Ecto neural progenitor cell (in vitro differentiated cells): ENCODE data around the gene PRKN.

Source experiments
- DNase-seq: peaks from one replicate; pipeline ENCODE4 v3.0.0-alpha.2; 2018; ENCODE audit warnings: low spot score

The PRKN gene

GRCh38 chr6:162124710-162125435 is 602.7 kb downstream of the PRKN start:
- no peak for DNase-seq

- no peak for DNase-seq
Observed at GRCh38 chr6:162123797-162124196, 603.8 kb downstream of the PRKN start.

DNA sequence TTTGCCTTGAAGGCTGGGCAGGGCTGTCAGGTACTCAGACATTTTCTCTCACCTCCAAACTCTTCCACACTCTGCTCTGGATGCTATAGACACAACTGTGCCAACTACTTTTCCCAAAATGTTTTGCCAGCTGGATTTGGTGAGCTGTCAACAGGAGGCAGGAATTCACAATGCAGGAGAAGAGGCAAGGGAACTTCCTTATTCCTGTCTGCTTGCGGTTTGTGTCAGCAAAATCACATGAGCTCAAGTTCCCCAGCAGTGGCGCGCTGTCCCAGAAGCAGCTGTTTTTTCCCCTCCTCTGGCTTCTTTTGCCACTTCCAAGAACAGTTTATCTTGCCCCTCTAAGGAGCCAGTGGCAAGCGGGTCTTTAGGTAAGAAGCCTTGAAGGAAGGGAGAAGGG is 608.2 kb downstream of the PRKN start:
- DNase-seq: no peak

GRCh38 chr6:162118706-162119105 is 608.9 kb downstream of the PRKN start:
- no peak for DNase-seq

DNA sequence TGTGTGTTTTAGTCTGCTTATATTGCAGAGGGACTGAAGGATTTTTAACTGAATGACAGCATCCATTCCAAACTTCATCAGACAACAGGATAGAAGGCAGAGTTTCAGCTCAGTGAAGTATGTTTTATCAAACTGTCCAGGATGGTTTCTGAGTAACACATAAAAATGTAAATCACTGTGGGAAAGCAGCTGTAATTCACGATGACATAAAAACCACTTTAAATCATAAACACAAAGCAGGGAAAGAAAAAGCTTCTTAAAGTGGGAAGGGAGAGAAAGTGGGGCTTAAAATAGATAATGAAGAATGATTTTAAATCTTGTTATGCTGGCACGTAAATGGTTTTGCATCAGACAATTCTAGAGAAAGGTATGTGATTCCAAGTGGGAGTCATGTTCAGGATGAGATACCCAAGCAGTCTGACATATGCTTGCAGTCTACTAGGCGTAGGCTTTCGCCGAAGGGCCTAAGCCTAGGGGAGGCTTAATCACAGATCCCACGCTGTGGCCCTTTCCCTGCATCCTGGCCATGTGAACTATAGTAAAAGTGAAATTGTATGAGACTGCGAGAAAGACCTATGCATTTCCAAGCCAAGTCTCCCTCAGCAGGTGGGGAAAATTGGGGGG is 610.6 kb downstream of the PRKN start:
- no peak for DNase-seq

DNA sequence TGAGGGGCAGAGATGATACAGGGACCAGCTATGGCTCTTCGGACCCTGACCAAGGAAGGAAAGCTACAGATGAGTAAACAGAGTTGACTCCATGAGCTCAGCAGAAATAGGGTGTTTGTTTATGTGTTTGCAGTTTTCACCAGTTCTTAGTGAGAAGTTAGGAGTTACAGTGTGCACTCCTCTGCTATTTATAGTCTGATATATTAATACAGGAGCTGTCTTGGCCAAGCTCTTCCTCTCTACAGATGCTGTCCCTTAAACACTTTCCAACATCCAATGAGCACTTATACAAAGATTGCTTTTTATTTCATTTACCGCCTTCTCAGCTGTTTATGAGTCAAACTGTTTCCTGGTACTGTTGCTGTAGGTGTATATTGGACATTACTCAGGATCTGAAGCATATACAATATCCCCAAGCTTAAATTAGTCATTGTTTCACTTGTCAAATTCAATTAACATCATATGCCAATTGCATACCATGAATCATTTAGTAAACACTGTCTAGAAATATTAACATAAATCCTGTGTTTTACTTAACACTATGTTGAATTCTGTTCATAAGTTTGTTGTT is 618.0 kb downstream of the PRKN start:
- DNase-seq: no peak

GRCh38 chr6:162108041-162108440 is 619.5 kb downstream of the PRKN start:
- no peak for DNase-seq

DNA sequence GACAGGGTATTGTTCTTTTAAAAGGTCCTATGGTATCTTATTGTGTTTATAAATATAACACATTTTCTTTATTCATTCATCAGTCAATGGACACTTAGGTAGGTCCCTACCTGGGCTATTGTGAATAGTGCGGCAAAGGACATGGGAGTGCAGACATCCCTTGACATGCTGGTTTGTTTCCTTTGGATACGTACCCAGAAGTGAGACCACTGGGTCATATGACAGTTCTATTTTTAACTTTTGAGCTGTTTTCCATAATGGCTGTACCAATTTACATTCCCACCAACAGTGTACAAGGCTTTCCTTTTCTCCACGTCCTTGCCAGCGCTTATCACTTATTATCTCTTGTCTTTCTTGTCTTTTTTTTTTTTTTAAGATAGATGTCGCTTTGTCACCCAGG is 627.5 kb downstream of the PRKN start:
- DNase-seq: no peak

GRCh38 chr6:162099685-162100084 is 627.9 kb downstream of the PRKN start:
- no peak for DNase-seq

- no peak for DNase-seq
Observed at GRCh38 chr6:162092816-162093502, 634.6 kb downstream of the PRKN start.

- DNase-seq: no peak
Observed at GRCh38 chr6:162090734-162091133, 636.8 kb downstream of the PRKN start.

DNA sequence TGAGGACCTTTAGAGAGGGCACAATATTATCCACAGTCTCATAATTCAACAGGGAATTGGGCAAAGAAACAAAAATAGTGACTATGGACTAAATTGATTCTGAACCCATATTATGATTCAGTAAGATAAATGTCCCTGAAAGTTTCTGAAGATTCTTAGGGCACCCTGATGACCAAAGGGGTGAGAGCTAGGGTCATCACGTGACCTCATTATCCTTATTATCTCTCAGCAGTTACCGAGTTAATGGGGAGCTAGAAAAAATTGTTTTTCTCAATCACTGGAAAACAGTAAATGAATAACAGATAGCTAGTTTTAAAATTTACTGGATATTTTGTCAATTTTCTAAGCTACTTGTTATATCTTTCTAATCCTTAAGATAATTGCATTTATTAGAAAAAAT is 639.5 kb downstream of the PRKN start:
- DNase-seq: no peak

GRCh38 chr6:162085561-162085960 is 642.0 kb downstream of the PRKN start:
- no peak for DNase-seq

- no peak for DNase-seq
Observed at GRCh38 chr6:162082520-162082919, 645.0 kb downstream of the PRKN start.

DNA sequence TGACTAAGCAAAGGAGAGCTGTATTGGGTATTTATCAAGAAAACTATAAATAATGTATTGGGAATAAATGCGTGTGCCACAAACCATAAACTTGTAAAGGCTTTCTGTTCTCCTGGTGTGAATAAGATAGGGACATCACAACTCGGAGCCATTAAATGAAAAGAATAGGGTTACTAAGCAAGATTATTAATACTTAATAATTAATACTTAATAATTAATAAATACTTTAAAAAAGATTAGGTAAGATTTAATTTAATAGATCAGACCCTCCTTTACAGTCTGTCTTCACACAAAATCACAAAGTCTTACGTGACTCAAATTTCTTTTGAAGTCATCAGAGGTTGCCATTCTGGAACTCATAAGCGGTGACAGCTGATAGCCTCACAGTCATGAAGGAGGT is 648.9 kb downstream of the PRKN start:
- no peak for DNase-seq

DNA sequence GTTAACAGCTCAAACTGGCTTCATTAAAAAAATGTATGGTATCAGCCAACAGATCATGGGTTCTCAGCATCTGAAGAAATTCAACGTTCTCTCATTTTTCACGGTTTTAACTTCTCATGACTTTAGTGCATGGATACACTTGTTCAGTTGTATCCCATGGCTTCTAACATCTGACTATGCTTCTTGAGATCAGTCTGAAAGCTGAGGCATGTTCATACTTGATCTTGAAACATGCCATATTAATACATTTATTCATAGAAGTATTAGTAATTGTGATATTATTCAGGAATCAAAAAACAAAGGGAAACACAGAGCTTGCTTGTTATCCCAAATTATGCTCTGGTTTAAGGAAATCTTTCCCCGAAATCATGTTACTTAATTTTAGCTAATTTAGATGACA is 649.4 kb downstream of the PRKN start:
- no peak for DNase-seq

GRCh38 chr6:162076816-162077215 is 650.8 kb downstream of the PRKN start:
- no peak for DNase-seq

GRCh38 chr6:162074641-162075275 is 652.8 kb downstream of the PRKN start:
- no peak for DNase-seq

GRCh38 chr6:162070639-162071038 is 656.9 kb downstream of the PRKN start:
- DNase-seq: no peak

DNA sequence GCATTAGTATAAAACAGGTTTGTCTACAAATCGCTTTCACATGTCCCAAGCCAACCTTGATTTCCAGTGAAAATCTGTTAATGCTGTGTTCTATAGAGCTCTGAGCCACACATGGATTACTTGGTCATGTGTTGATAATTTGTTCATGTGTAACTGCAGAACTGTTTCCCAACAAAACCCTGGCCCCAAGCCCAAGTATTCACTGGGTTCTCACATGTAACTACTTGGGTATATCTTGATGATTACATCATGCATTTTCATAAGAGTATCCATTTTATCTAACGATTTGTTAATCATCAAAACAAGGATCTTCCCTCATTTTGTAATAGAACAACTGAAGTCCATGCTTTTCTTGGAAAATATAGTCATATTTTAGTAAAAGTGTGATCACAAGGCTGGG is 657.6 kb downstream of the PRKN start:
- no peak for DNase-seq

DNA sequence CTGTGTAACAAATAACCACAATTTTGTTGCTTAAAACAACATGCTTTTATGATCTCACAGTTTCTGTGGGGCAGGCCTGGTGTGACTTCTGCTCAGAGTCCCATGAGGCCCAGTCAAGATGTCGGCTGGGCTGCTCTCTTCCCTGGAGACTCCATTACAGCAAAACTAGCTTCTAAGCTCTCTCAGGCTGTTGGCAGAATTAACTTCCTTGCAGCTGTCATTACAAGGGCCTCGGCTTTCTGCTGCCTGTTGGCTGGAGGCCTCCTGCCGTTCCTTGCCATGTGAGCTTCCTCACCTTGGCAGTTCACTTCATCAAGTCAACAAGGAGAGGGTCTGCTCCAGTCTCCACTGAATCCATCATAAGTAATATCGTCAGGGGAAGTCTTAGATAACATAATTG is 659.2 kb downstream of the PRKN start:
- no peak for DNase-seq

GRCh38 chr6:162063666-162064065 is 663.9 kb downstream of the PRKN start:
- no peak for DNase-seq
